ENCODE measurements around the gene MT1F. TPM values are rescaled to one million over a fixed set of nuclear protein-coding genes. Genes with fewer than 3 reads are reported as not detected.

MT1F gene
- total and polyA plus RNA-seq, 2 of the 4 experiments (the other 2 are of a cell fraction) = 0.56 TPM; not detected in 1

DNA sequence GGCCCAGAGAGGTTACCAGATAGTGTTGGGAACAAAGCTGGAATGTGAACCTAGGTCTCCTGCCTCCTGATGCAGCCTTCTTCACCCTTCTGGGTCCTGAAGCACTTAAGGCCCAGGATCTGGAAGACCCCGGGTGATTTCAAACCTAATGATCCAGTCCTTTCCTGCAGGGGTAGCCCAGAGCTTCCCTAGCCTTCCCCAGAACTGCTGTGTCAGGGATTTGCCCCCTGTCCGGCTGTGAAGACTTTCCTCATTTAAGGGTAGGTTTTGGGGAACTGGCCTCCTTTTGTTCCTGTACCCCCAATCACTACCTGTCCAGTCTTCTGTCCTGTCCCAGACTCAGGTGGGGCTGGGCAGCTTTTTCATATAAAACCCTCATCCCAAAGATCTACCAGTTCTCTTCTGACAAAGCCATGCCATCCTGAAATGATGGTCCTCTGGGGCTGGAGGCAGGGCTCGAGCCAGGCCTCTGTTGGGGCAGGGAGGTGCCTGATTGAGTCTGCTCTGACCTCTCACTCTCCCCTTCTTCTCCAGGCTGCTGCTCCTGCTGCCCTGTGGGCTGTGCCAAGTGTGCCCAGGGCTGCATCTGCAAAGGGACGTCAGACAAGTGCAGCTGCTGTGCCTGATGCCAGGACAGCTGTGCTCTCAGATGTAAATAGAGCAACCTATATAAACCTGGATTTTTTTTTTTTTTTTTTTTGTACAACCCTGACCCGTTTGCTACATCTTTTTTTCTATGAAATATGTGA lies 25.8 kb downstream of the MT1F start:
- Histone ChIP-seq H2AFZ (replicated peaks; ENCODE audit: low read length, poor library complexity) (no peak overlapping the region), H2AK5ac (ENCODE audit: low read depth, low read length) (0 out of 2 replicates have a peak overlapping the region, but pooled peaks have one; percentile 44), H2AK9ac (replicated peaks; ENCODE audit: low read depth, low read length, poor library complexity) (peak overlapping the region; percentile 90), H4K8ac (ENCODE audit: low read depth in 2 of 2, low read length in 2 of 2) (no peak overlapping the region), H3K27ac (ENCODE audit: insufficient read depth, low read length) (no peak overlapping the region), H3K9ac (ENCODE audit: low read depth, low read length) (no peak overlapping the region; the same call in 1 of the 2 replicates), H3K14ac (replicated peaks; ENCODE audit: low read depth, low read length) (no peak overlapping the region), H2BK20ac (ENCODE audit: low read depth, low read length) (no peak overlapping the region), H3K36me3 (ENCODE audit: control insufficient read depth, insufficient read depth, low read length) (no peaks in the 10 kb centered on the region; the same call in 1 of the 2 replicates), H4K91ac (ENCODE audit: insufficient read depth, low read depth, low read length) (no peak overlapping the region), H3K4me3 (ENCODE audit: insufficient read depth, low read depth, low read length) (no peak overlapping the region), H3K4me2 (ENCODE audit: low read depth, low read length) (no peak overlapping the region; the same call in 1 of the 2 replicates), H2BK5ac (ENCODE audit: low read depth, low read length, poor library complexity, severe bottlenecking) (no peak overlapping the region), H3K4ac (ENCODE audit: low read depth, low read length) (no peak overlapping the region), H3K9me1 (ENCODE audit: insufficient read depth, low read length) (no peaks in the 10 kb centered on the region), H3K56ac (ENCODE audit: extremely low read depth, insufficient read depth, low read length) (no peak overlapping the region), H3K4me1 (ENCODE audit: control insufficient read depth, insufficient read depth, low read length) (peaks cover 7% of the 10 kb centered on the region; the same call in 1 of the 2 replicates), H3K27me3 (ENCODE audit: control insufficient read depth, insufficient read depth, low read length) (no peaks in the 10 kb centered on the region), H3K79me1 (ENCODE audit: low read depth in 1 of 2, low read length in 2 of 2) (peaks cover 3% of the 10 kb centered on the region in 2 experiments; a peak in 1 of 4 replicates), H3K23ac (ENCODE audit: low read depth, low read length) (no peak overlapping the region), H3K9me3 (ENCODE audit: control insufficient read depth, insufficient read depth, low read length) (peaks cover 3% of the 10 kb centered on the region; the same call in 1 of the 2 replicates), H4K20me1 (ENCODE audit: insufficient read depth, low read length) (no peaks in the 10 kb centered on the region), H2BK120ac (ENCODE audit: low read depth, low read length) (no peak overlapping the region), H3K18ac (ENCODE audit: low read depth, low read length) (no peak overlapping the region), H4K5ac (ENCODE audit: low read depth, low read length) (no peak overlapping the region), H2BK15ac (ENCODE audit: low read depth, low read length) (no peak overlapping the region)
- peak; percentile 76 for TF ChIP-seq MAFK (IDR thresholded peaks at IDR 0.05; ENCODE audit: low read depth, low read length)
- no peak for TF ChIP-seq RFX5 (IDR thresholded peaks at IDR 0.05; ENCODE audit: low read depth, low read length)
- no TSS peak for BruUV-seq (replicated peaks)
- ATAC-seq (ENCODE audit: low read depth) (no peak), DNase-seq (no peak)
- dilution Hi-C loops (cut with HindIII; ENCODE audit: low sequenced_read_pairs, unreplicated experiment) (no loop called here), intact Hi-C loops (cut with micrococcal nuclease) (loop anchor here (5.0 kb wide), 2 partner anchors 56 to 76 kb away; partner anchors contain the start of genes MT1E and MT2A), in situ Hi-C loops (cut with MboI; ENCODE audit: low sequenced_read_pairs) (no loop called here)
- no CpG with 5 or more reads among the region's 5 CpGs for WGBS, 2 experiments (ENCODE audit: extremely low coverage in 2 of 2, insufficient read length in 1 of 2)
- POLR2A ChIA-PET (ENCODE audit: unreplicated experiment) = no interaction called here
- CTCF ChIA-PET = interaction anchor here (1.4 to 1.8 kb wide), 2 partner anchors 10 to 18 kb away, joined by 4 to 8 read pairs; no protein-coding TSS in a partner anchor
